Measurements from ENCODE around the gene PHLDA3. TPM values are rescaled to one million over a fixed set of nuclear protein-coding genes. Genes with fewer than 3 reads are reported as not detected.

PHLDA3 gene
- total and polyA plus RNA-seq, 2 donors (not counting 1 experiment from before 2014, with no cell fraction given): 26.5 to 141 TPM

GRCh38 chr1:201487742-201488141, 18.8 kb upstream of the PHLDA3 start:
- no peak for DNase-seq (ENCODE audit: low read depth in 2 of 2)
- H2AFZ ChIP-seq (ENCODE audit: low read length): no peak overlapping the region
- no peaks in the 10 kb centered on the region for H4K20me1 ChIP-seq (ENCODE audit: control insufficient read depth, extremely low read depth, insufficient read depth, low read length)
- no peak overlapping the region for H3K9ac ChIP-seq (ENCODE audit: insufficient read depth, low read length)
- no peak overlapping the region for H3K27ac ChIP-seq (ENCODE audit: insufficient read depth, low read length)
- H3K27me3 ChIP-seq (ENCODE audit: control insufficient read depth, insufficient read depth, low read length): no peaks in the 10 kb centered on the region
- H3K4me1 ChIP-seq (ENCODE audit: control insufficient read depth, extremely low read depth, insufficient read depth, low read length): peaks cover 35% of the 10 kb centered on the region
- no peak overlapping the region for H3K4me2 ChIP-seq (ENCODE audit: extremely low read depth, insufficient read depth, low read length)
- H3K79me2 ChIP-seq (ENCODE audit: control insufficient read depth, insufficient read depth, low read length): peaks cover 6% of the 10 kb centered on the region
- TF ChIP-seq, protein P1, sequence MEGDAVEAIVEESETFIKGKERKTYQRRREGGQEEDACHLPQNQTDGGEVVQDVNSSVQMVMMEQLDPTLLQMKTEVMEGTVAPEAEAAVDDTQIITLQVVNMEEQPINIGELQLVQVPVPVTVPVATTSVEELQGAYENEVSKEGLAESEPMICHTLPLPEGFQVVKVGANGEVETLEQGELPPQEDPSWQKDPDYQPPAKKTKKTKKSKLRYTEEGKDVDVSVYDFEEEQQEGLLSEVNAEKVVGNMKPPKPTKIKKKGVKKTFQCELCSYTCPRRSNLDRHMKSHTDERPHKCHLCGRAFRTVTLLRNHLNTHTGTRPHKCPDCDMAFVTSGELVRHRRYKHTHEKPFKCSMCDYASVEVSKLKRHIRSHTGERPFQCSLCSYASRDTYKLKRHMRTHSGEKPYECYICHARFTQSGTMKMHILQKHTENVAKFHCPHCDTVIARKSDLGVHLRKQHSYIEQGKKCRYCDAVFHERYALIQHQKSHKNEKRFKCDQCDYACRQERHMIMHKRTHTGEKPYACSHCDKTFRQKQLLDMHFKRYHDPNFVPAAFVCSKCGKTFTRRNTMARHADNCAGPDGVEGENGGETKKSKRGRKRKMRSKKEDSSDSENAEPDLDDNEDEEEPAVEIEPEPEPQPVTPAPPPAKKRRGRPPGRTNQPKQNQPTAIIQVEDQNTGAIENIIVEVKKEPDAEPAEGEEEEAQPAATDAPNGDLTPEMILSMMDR (conservative IDR thresholded peaks at IDR 0.05 in 1 of 2, IDR thresholded peaks at IDR 0.05 in 1 of 2; ENCODE audit: low read depth in 1 of 2, low read length in 2 of 2): no peak
- TF ChIP-seq EZH2 (IDR thresholded peaks at IDR 0.05; ENCODE audit: low read length, missing control alignments): no peak
- H3K4me3 ChIP-seq (replicated peaks in 1 of 4; ENCODE audit: control extremely low read depth in 1 of 4, insufficient read depth in 1 of 4, low read depth in 3 of 4, low read length in 4 of 4): no peak overlapping the region
- H3K36me3 ChIP-seq (ENCODE audit: control insufficient read depth, insufficient read depth, low read length): peaks cover 32% of the 10 kb centered on the region
- H3K9me3 ChIP-seq (ENCODE audit: control insufficient read depth, insufficient read depth, low read depth, low read length): no peaks in the 10 kb centered on the region

- no peak overlapping the region for H2AFZ ChIP-seq (ENCODE audit: low read length)
- no peak overlapping the region for H3K9ac ChIP-seq (ENCODE audit: insufficient read depth, low read length)
- H3K27me3 ChIP-seq (ENCODE audit: control insufficient read depth, insufficient read depth, low read length): no peaks in the 10 kb centered on the region
- H3K4me1 ChIP-seq (ENCODE audit: control insufficient read depth, extremely low read depth, insufficient read depth, low read length): peaks cover 28% of the 10 kb centered on the region
- peak in 1 of 2 donors; percentile 83 for DNase-seq (ENCODE audit: low read depth in 2 of 2)
- no peak overlapping the region for H3K4me3 ChIP-seq (replicated peaks in 1 of 4; ENCODE audit: control extremely low read depth in 1 of 4, insufficient read depth in 1 of 4, low read depth in 3 of 4, low read length in 4 of 4)
- no peaks in the 10 kb centered on the region for H4K20me1 ChIP-seq (ENCODE audit: control insufficient read depth, extremely low read depth, insufficient read depth, low read length)
- H3K36me3 ChIP-seq (ENCODE audit: control insufficient read depth, insufficient read depth, low read length): peaks cover 30% of the 10 kb centered on the region
- TF ChIP-seq, protein P1 (conservative IDR thresholded peaks at IDR 0.05 in 1 of 2, IDR thresholded peaks at IDR 0.05 in 1 of 2; ENCODE audit: low read depth in 1 of 2, low read length in 2 of 2): no peak
- no peak for TF ChIP-seq EZH2 (IDR thresholded peaks at IDR 0.05; ENCODE audit: low read length, missing control alignments)
- H3K9me3 ChIP-seq (ENCODE audit: control insufficient read depth, insufficient read depth, low read depth, low read length): no peaks in the 10 kb centered on the region
- no peaks in the 10 kb centered on the region for H3K79me2 ChIP-seq (ENCODE audit: control insufficient read depth, insufficient read depth, low read length)
- no peak overlapping the region for H3K4me2 ChIP-seq (ENCODE audit: extremely low read depth, insufficient read depth, low read length)
- no peak overlapping the region for H3K27ac ChIP-seq (ENCODE audit: insufficient read depth, low read length)
Observed at GRCh38 chr1:201486187-201486586, 17.2 kb upstream of the PHLDA3 start.

DNA sequence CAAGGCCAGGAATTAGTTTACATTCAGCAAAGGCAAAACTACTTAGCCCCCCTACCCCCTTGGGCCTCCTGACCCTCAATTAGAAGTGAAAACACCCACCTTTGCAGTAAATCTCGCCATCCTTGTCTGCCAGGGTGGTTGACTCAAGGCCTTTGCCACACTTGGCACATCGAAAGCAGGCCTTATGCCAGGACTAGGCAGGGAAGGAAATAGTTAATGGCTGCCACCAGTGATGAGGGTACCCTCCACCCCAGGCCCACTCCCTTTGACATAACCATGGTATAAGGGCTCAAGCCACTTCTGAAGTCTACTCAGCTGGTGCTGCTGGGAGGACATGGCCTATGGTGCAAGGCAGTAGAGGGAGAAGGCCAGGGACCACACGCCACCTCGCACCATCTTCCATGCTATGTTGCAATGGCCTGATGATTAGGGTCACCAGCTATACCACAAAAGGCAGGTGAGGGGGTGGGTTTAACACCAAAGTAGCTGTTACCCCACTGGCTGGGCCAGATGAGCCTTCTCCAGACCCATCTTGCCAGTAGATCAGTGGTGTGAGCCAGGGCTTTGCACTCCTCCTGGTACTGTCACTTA, 16.3 kb upstream of the PHLDA3 start:
- DNase-seq (ENCODE audit: low read depth in 2 of 2): no peak

More for the DNA sequence above, 16.3 kb upstream of the PHLDA3 start:
- Histone ChIP-seq H3K79me2 (ENCODE audit: control insufficient read depth, insufficient read depth, low read length) (no peaks in the 10 kb centered on the region), H4K20me1 (ENCODE audit: control insufficient read depth, extremely low read depth, insufficient read depth, low read length) (no peaks in the 10 kb centered on the region), H3K4me2 (ENCODE audit: extremely low read depth, insufficient read depth, low read length) (no peak overlapping the region), H3K4me1 (ENCODE audit: control insufficient read depth, extremely low read depth, insufficient read depth, low read length) (peaks cover 29% of the 10 kb centered on the region), H2AFZ (ENCODE audit: low read length) (no peak overlapping the region), H3K4me3 (replicated peaks in 1 of 4; ENCODE audit: control extremely low read depth in 1 of 4, insufficient read depth in 1 of 4, low read depth in 3 of 4, low read length in 4 of 4) (no peak overlapping the region), H3K27ac (ENCODE audit: insufficient read depth, low read length) (no peak overlapping the region), H3K9me3 (ENCODE audit: control insufficient read depth, insufficient read depth, low read depth, low read length) (no peaks in the 10 kb centered on the region), H3K27me3 (ENCODE audit: control insufficient read depth, insufficient read depth, low read length) (no peaks in the 10 kb centered on the region), H3K36me3 (ENCODE audit: control insufficient read depth, insufficient read depth, low read length) (peaks cover 29% of the 10 kb centered on the region), H3K9ac (ENCODE audit: insufficient read depth, low read length) (no peak overlapping the region)
- TF ChIP-seq, protein P1 (conservative IDR thresholded peaks at IDR 0.05 in 1 of 2, IDR thresholded peaks at IDR 0.05 in 1 of 2; ENCODE audit: low read depth in 1 of 2, low read length in 2 of 2): no peak
- no peak for TF ChIP-seq EZH2 (IDR thresholded peaks at IDR 0.05; ENCODE audit: low read length, missing control alignments)

All from fibroblast of lung (primary cell).